ENCODE results near the gene CPZ.

DNA sequence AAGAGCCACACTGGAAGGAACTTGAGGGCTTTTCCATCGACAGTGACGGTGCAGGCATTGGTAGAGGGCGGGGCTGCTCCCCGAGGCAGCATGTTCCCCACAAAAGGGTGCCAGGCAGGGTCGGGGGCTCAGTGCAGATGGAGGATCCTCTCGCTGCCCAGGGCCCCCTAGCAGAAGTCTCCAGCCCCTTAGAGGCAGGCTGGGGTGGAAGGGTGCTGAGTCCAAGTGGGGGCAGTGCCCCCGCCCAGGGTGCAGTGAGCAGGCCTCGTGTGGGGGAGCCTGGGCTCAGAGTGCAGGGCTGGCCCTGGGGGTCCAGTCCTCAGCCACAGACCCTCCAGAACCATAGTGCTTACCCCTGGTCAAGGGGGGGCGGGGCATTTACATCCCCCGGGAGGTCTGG lies 9.0 kb downstream of the CPZ start:
- TF ChIP-seq, protein P1, sequence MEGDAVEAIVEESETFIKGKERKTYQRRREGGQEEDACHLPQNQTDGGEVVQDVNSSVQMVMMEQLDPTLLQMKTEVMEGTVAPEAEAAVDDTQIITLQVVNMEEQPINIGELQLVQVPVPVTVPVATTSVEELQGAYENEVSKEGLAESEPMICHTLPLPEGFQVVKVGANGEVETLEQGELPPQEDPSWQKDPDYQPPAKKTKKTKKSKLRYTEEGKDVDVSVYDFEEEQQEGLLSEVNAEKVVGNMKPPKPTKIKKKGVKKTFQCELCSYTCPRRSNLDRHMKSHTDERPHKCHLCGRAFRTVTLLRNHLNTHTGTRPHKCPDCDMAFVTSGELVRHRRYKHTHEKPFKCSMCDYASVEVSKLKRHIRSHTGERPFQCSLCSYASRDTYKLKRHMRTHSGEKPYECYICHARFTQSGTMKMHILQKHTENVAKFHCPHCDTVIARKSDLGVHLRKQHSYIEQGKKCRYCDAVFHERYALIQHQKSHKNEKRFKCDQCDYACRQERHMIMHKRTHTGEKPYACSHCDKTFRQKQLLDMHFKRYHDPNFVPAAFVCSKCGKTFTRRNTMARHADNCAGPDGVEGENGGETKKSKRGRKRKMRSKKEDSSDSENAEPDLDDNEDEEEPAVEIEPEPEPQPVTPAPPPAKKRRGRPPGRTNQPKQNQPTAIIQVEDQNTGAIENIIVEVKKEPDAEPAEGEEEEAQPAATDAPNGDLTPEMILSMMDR (tag by site-specific recombination; IDR thresholded peaks at IDR 0.05) = no peak
- TF ChIP-seq, protein P2, sequence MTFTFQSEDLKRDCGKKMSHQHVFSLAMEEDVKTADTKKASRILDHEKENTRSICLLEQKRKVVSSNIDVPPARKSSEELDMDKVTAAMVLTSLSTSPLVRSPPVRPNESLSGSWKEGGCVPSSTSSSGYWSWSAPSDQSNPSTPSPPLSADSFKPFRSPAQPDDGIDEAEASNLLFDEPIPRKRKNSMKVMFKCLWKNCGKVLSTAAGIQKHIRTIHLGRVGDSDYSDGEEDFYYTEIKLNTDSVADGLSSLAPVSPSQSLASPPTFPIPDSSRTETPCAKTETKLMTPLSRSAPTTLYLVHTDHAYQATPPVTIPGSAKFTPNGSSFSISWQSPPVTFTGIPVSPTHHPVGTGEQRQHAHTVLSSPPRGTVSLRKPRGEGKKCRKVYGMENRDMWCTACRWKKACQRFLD (tag by site-specific recombination; IDR thresholded peaks at IDR 0.05) = no peak
- TF ChIP-seq ZBTB20 (tag by site-specific recombination; IDR thresholded peaks at IDR 0.05) = no peak

Data from HEK293 (cell line).